ENCODE measurements around the gene MAPK7. TPM values are rescaled to one million over a fixed set of nuclear protein-coding genes. Genes with fewer than 3 reads are reported as not detected.
"Not testable (repeated sequence)": the region's sequence is repeated elsewhere in the genome, so short reads cannot be mapped to it uniquely, and the experiment has no call there.

Gene MAPK7
- total RNA-seq, 4 donors from 2014 or later = 29.5 to 62.4 (median 39.3) TPM

DNA sequence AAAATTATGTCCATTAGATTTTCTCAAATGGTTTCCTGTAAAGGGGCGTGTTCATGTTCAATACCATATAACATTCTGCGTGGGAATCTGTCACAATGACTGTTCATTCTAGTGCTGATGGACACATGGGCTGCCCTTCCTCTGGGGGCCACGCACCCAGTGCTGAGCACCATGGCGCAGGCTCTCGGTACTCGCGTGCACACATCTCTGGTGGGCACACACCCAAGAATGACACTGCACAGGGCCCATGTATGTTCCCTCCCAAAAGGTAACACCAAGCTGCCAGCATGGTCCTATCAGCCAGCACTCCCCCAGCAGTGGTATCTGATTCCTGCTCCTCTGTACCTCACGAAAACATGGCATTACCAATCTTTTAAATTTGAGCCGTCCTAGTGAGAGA is 29.5 kb upstream of the MAPK7 start:
- TF ChIP-seq EP300 (IDR thresholded peaks at IDR 0.05) (no peak), POLR2A (IDR thresholded peaks at IDR 0.05) (no peak)
- TF ChIP-seq, protein P1, sequence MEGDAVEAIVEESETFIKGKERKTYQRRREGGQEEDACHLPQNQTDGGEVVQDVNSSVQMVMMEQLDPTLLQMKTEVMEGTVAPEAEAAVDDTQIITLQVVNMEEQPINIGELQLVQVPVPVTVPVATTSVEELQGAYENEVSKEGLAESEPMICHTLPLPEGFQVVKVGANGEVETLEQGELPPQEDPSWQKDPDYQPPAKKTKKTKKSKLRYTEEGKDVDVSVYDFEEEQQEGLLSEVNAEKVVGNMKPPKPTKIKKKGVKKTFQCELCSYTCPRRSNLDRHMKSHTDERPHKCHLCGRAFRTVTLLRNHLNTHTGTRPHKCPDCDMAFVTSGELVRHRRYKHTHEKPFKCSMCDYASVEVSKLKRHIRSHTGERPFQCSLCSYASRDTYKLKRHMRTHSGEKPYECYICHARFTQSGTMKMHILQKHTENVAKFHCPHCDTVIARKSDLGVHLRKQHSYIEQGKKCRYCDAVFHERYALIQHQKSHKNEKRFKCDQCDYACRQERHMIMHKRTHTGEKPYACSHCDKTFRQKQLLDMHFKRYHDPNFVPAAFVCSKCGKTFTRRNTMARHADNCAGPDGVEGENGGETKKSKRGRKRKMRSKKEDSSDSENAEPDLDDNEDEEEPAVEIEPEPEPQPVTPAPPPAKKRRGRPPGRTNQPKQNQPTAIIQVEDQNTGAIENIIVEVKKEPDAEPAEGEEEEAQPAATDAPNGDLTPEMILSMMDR (IDR thresholded peaks at IDR 0.05) = no peak
- no peak for DNase-seq (ENCODE audit: low spot score in 2 of 2)
- Histone ChIP-seq H3K36me3 (peaks cover 0 to 3% (median 0%) of the 10 kb centered on the region in 3 donors), H3K4me3 (no peak overlapping the region), H3K9me3 (no peaks in the 10 kb centered on the region), H3K27ac (no peak overlapping the region), H3K4me1 (peaks cover 0 to 32% (median 17%) of the 10 kb centered on the region in 4 donors), H3K27me3 (no peaks in the 10 kb centered on the region)
- WGBS, 2 donors = 95% methylated on average over 9 of the region's 9 CpGs

DNA sequence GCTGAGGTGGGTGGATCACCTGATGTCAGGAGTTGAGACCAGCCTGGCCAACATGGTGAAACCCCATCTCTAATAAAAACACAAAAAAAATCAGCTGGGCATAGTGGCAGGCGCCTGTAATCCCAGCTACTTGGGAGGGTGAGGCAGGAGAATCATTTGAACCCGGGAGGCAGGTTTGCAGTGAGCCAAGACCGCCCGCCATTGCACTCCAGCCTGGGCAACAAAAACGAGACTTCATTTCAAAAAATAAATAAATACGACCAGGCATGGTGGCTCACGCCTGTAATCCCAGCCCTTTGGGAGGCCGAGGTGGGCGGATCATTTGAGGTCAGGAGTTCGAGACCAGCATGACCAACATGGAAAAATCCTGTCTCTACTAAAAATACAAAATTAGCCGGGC is 24.9 kb upstream of the MAPK7 start:
- not testable (repeated sequence) for H3K4me1 ChIP-seq; DNase-seq (ENCODE audit: low spot score in 2 of 2); H3K4me3 ChIP-seq; H3K27ac ChIP-seq; H3K9me3 ChIP-seq; H3K27me3 ChIP-seq
- 89 to 92% methylated on average over 11 of the region's 11 CpGs for WGBS, 2 donors
- H3K36me3 ChIP-seq = peaks cover 0 to 32% (median 0%) of the 10 kb centered on the region in 3 donors

GRCh38 chr17:19354748-19355147 is 23.6 kb upstream of the MAPK7 start:
- TF ChIP-seq POLR2A (IDR thresholded peaks at IDR 0.05) (no peak), EP300 (IDR thresholded peaks at IDR 0.05) (no peak)
- TF ChIP-seq, protein P1 (IDR thresholded peaks at IDR 0.05) = no peak
- Histone ChIP-seq H3K4me1 (no peaks in the 10 kb centered on the region), H3K27ac (no peak overlapping the region), H3K27me3 (no peaks in the 10 kb centered on the region), H3K4me3 (no peak overlapping the region), H3K36me3 (peaks cover 0 to 41% (median 0%) of the 10 kb centered on the region in 3 donors), H3K9me3 (no peaks in the 10 kb centered on the region)
- no peak for DNase-seq (ENCODE audit: low spot score in 2 of 2)
- 89 to 90% methylated on average over 6 of the region's 6 CpGs for WGBS, 2 donors

DNA sequence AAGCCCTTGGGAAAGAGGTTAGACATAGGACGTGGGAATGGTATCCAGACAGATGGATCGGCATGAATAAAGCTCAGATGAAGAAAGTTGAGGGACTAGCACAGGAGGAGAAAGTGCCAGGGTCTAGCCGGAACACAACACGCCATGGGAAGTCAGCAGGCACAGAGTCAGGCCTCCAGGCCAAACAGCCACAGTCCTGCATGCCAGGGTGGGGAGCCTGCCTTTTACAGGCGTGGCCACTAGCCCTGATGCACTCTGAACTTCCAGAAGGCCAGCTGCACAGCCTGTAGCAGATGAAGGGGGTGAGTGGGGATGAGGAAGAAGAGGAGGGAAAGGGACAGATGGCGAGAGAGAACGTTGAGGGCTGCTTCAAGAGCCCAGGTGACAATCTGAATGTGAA is 20.9 kb upstream of the MAPK7 start:
- peaks cover 0 to 48% (median 0%) of the 10 kb centered on the region in 3 donors for H3K36me3 ChIP-seq
- no peak overlapping the region for H3K27ac ChIP-seq
- H3K4me1 ChIP-seq = peaks cover 0 to 12% (median 7%) of the 10 kb centered on the region in 4 donors
- H3K9me3 ChIP-seq = no peaks in the 10 kb centered on the region
- H3K4me3 ChIP-seq = no peak overlapping the region
- 66 to 89% methylated on average over 7 of the region's 7 CpGs for WGBS, 2 donors
- H3K27me3 ChIP-seq = no peaks in the 10 kb centered on the region
- TF ChIP-seq EP300 (IDR thresholded peaks at IDR 0.05) (no peak), POLR2A (IDR thresholded peaks at IDR 0.05) (no peak)
- no peak for DNase-seq (ENCODE audit: low spot score in 2 of 2)

GRCh38 chr17:19357761-19358160 is 20.5 kb upstream of the MAPK7 start:
- Histone ChIP-seq H3K4me3 (no peak overlapping the region), H3K27ac (no peak overlapping the region), H3K27me3 (no peaks in the 10 kb centered on the region), H3K4me1 (peaks cover 0 to 12% (median 7%) of the 10 kb centered on the region in 4 donors), H3K36me3 (peaks cover 0 to 48% (median 0%) of the 10 kb centered on the region in 3 donors), H3K9me3 (no peaks in the 10 kb centered on the region)
- 74 to 79% methylated on average over 6 to 7 of the region's 7 CpGs for WGBS, 2 donors
- no peak for DNase-seq (ENCODE audit: low spot score in 2 of 2)
- no peak for TF ChIP-seq EP300 (IDR thresholded peaks at IDR 0.05)
- TF ChIP-seq, protein P1 (IDR thresholded peaks at IDR 0.05) = no peak
- no peak for TF ChIP-seq POLR2A (IDR thresholded peaks at IDR 0.05)

DNA sequence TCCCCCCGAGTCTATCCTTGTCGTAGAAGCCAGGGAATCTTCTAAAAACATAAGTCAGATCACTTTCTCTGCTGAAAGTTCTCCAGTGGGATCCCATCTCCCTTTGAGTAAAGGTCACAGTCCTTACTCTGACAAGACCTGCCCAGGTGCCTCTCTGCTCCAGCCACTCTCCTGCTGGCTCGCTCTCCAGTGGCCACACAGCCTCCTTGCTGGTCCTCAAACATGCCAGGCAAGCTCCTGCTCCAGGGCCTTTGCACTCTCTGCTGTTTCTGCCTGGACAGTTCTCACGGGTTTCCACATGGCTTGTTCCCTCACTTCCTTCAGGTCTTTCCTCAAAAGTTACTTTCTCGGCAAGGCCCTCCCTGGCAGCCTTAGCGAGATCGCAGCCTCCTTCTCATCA is 19.1 kb upstream of the MAPK7 start:
- no peak for DNase-seq (ENCODE audit: low spot score in 2 of 2)
- TF ChIP-seq, protein P1 (IDR thresholded peaks at IDR 0.05) = no peak
- TF ChIP-seq EP300 (IDR thresholded peaks at IDR 0.05) = no peak
- TF ChIP-seq POLR2A (IDR thresholded peaks at IDR 0.05) = no peak
- no peaks in the 10 kb centered on the region for H3K9me3 ChIP-seq
- no peak overlapping the region for H3K4me3 ChIP-seq
- peaks cover 0 to 26% (median 12%) of the 10 kb centered on the region in 4 donors for H3K4me1 ChIP-seq
- 79 to 89% methylated on average over 7 of the region's 7 CpGs for WGBS, 2 donors
- H3K27ac ChIP-seq = no peak overlapping the region
- H3K27me3 ChIP-seq = no peaks in the 10 kb centered on the region
- H3K36me3 ChIP-seq = peaks cover 0 to 48% (median 0%) of the 10 kb centered on the region in 3 donors
